ENCODE results near the gene MGAT5B.
"Not testable (repeated sequence)": the region's sequence is repeated elsewhere in the genome, so short reads cannot be mapped to it uniquely, and the experiment has no call there.

MGAT5B gene

GRCh38 chr17:76847031-76847430 lies 21.2 kb upstream of the MGAT5B start:
- no peak for DNase-seq (ENCODE audit: low read depth in 2 of 2)

DNA sequence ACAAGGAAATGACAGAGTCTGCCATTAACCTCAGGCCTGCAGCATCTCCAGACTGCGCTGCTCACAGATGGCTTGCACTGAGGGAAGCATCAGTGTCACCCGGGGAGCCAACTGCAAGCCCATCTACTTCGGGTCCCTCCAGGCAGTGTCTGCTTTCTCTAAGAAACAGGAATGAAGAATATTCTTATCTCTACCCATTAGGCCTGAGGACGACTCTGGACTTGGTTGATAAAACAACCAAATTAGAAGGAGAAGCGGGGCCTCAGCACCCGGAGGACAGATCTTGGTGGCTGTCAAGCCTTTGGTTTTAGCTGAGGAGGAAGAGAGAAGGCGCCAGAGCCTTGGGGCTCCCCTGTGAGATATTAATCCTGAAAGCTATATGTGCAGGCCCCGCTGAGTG lies 19.5 kb upstream of the MGAT5B start:
- no peak for DNase-seq (ENCODE audit: low read depth in 2 of 2)

- DNase-seq (ENCODE audit: low read depth in 2 of 2): not testable (repeated sequence)
Observed at GRCh38 chr17:76849160-76849559, 19.0 kb upstream of the MGAT5B start.

DNA sequence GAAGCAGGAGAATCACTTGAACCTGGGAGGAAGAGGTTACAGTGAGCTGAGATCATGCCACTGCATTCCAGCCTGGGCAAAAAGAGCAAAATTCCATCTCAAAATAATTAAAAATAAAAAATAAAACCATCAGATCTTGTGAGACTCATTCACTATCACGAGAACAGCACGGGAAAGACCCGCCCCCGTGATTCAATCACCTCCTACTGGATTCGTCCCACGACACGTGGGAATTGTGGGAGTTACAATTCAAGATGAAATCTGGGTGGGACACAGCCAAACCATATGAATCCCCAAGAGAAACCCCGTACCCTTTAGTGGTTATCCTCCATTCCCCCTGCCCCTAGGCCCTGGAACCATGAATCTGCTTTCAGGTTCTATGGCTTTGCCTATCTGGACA lies 15.4 kb upstream of the MGAT5B start:
- no peak for DNase-seq (ENCODE audit: low read depth in 2 of 2)

- DNase-seq (ENCODE audit: low read depth in 2 of 2): no peak
Observed at GRCh38 chr17:76855105-76855504, 13.1 kb upstream of the MGAT5B start.

DNA sequence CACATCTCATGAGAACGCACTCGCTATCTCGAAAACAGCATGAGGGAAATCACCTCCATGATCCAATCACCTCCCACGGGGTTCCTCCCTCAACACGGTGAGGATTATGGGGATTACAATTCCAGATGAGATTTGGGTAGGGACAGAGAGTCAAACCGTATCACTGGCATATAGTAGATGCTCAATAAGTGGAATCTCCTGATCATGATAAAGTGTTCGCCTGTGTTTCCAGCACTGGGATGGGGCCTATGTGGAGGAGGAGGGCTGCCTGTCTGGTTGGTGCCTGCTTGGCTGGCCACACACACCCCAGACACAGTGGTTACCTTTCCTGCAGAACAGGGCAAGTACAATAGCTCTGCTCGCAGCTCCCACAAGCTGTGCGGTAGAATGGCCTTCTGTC lies 6.1 kb upstream of the MGAT5B start:
- DNase-seq (ENCODE audit: low read depth in 2 of 2): no peak

- DNase-seq (ENCODE audit: low read depth in 2 of 2): no peak
Observed at GRCh38 chr17:76862494-76862893, 5.7 kb upstream of the MGAT5B start.

DNA sequence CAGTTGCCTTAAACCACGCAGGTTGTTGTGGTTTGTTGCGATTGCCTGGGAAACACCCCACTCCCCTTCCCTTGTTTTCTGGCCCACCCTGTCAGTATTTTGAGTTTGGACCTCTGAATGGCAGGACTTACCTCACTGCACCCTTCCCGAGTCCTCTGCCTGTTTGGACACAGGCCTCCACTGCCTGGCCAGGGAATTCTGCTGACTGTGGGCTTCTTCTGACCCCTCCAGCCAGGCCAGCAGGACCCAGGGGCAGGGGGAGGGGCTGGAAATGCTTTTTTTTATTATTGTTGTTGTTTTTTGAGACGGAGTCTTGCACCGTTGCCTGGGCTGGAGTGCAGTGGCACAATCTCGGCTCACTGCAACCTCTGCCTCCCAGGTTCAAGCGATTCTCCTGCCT lies 4.2 kb upstream of the MGAT5B start:
- no peak for DNase-seq (ENCODE audit: low read depth in 2 of 2)

- DNase-seq (ENCODE audit: low read depth in 2 of 2): no peak
Observed at GRCh38 chr17:76865174-76865573, 3.0 kb upstream of the MGAT5B start.

DNA sequence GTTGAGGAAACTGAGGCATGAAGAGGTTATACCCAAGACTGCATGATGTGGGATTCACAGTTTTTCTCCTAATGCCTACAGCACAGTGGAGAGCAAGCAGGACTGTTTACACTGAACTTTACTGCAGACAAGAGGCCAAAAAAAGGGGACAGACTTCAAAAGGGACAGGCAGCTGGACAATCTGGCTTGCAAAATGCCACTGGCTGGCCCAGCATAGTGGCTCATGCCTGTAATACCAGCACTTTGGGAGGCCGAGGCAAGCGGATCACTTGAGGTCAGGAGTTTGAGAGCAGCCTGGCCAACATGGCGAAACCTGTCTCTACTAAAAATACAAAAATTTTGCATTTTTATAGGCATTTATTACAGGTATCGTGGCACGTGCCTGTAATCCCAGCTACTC lies 2.0 kb upstream of the MGAT5B start:
- no peak for DNase-seq (ENCODE audit: low read depth in 2 of 2)

DNA sequence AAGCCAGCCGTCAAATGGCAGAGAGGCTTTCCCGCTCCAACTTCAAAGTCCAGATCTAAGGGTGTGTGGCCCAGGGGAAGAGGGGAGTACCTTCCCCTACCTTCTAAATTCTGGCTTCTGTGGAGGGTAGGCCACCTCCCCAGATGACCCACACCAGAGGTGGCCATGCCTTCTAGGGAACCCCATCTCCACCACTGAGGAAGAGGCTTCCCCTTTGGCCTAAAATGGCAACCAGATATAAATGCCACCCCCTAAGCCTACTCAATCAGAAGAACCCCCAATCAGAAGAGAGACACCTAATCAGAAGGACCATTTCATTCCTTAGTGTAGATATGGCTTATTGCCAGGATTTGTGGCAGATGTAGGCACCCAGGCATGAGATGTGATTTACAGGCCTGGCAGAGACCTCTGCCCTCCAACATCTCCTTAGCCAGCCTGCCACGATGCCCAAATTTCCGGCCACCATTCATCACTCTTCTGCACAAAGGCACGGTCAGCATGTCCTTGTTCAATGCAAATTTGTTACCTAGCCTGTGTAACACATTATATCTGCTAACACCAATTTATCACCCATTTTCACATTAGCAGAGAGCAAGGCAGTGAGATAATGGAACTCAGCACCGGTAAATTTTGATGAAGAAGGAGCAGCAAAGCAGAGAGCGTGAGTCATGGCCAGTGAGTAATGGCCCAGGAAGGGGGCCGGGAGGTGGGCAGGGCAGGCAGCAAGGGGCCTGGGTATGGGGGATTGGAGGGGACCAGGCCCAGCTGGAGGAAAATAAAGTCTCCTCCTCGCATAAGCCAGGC lies 1.2 kb upstream of the MGAT5B start:
- DNase-seq (ENCODE audit: low read depth in 2 of 2): peak in 1 of 2 experiments; percentile 29

GRCh38 chr17:76867578-76868175 lies 527 bp upstream of the MGAT5B start:
- DNase-seq (ENCODE audit: low read depth in 2 of 2): peak in 1 of 2 experiments; percentile 17

GRCh38 chr17:76868669-76869495 lies 678 bp downstream of the MGAT5B start:
- DNase-seq (ENCODE audit: low read depth in 2 of 2): no peak

DNA sequence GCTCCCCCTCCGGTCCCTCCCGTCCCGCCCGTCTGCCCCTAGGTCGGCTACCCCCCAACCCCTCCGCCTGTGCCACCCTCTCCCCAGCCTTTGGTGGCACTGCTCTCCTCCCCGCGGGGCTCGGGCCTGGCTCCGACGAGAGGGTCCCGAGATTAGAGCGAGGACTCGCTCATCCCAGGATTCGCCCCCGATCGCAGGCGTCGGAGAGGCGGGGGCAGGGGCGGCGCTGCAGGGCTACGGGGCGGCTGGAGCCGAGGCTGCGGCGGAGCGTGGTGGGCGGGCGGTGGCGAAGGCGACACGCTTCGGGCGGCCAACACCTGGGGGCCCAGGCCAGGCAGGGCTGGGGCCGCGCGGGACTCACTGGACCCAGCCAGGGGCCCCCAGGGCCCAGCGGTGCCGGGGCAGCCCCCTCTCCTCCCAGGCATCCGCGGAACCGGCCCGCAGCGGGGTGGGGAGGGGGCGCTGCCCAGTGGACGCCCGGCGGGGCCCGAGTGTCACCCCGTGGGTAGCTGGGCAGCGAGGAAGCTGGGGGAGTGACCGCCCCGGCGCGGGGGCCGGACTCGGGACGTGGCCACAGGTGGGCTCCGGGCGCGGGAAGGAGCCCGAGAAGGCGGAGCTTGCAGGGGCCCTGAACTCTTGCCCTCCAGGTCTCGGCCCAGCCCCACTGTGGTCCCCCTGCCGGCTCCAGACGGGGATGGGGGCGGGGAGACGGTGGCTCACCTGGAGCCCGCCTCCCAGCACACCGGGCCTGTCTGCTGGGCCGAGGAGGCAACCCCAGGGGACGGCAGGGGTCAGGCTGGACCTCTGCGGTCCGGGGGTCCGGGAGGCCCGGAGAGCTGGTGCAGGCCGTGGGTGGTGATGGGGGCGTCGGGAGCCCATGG lies 1.5 kb downstream of the MGAT5B start:
- DNase-seq (ENCODE audit: low read depth in 2 of 2): no peak

- DNase-seq (ENCODE audit: low read depth in 2 of 2): no peak
Observed at GRCh38 chr17:76870377-76870714, 2.1 kb downstream of the MGAT5B start.

DNA sequence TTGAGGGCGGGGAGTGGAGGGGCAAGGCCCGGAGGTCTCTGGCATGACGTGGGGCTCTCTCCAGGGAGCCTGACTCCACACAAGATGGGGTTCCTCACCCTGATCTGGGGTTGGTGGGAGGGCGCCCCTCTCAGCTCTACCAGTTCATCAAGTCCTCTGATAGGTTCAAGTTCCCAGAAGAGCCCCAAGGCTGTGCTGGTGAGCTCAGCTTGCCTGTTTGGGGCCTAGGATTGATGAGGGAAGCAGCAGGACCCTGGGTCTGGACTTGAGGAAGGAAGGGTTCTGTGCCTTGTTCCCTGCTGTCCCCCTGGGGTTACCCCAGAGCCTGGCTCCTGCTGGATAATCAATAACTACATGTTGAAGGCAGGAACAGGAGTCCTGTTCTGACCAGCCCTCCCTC lies 3.5 kb downstream of the MGAT5B start:
- DNase-seq (ENCODE audit: low read depth in 2 of 2): no peak

DNA sequence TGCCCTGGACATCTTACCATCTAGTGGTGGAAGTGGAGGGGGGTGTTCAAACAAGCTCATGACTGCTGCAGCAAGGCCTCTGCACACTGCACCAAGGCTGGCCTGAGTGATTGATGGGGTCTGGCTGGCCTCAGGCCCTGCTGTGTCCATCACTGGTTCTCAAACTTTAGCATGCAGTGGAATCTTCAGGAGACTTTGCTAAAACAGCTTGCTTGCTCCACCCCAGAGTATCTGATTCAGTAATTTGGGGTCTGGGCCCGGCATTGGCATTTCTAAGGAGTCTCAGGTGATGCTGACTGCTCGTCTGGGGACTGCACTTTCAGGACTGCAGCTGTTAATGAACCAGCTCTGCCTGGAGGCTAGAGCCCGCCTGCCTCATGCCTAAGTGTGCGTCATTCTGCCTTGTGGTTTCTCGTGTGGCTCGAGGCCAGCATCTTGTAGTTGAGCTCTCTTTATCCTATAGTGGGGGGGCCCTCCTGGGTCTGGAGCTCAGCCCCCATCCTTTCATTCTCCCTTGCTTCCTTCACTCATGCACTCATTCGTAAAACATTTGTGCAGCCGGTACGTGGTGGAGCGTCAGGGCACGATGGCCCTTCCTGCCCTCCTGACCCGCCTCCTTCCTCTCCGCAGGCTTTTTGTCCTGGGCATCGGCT lies 4.1 kb downstream of the MGAT5B start:
- DNase-seq (ENCODE audit: low read depth in 2 of 2): peak; percentile 91 to 93

DNA sequence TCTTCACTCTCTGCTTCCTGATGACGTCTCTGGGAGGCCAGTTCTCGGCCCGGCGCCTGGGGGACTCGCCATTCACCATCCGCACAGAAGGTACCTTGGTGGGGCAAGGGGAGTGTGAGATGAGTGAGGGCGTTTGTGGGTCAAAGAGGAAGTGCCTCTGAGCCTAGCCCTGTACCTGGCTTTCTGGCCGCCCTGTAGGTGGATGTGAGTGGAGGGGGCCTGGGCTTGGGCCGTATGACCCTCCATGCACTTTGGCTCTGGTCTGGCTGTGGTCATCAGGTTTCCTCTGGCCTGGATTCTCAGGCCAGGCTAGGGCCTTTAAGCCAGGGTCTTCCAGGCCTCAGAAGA lies 4.6 kb downstream of the MGAT5B start:
- no peak for DNase-seq (ENCODE audit: low read depth in 2 of 2)

DNA sequence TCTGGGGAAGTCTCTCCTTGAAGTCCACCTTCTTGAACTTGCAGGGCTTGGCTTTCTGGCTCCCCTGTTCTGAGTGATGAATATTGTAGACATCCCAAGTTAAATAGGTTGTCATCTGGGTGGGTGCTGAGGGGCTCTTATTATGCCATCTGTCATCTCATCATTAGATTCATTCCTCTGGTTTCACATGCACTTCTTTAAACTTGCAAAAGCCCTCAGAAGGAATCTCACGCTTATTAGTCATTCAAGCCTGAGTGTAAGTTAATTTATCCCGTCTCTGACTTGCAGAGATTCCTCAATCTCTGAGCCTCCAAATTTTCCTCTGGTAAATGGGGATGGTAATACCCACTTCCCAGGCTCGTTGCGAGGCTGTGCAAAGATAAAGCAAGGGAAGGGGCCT lies 5.7 kb downstream of the MGAT5B start:
- peak; percentile 59 to 62 for DNase-seq (ENCODE audit: low read depth in 2 of 2)

DNA sequence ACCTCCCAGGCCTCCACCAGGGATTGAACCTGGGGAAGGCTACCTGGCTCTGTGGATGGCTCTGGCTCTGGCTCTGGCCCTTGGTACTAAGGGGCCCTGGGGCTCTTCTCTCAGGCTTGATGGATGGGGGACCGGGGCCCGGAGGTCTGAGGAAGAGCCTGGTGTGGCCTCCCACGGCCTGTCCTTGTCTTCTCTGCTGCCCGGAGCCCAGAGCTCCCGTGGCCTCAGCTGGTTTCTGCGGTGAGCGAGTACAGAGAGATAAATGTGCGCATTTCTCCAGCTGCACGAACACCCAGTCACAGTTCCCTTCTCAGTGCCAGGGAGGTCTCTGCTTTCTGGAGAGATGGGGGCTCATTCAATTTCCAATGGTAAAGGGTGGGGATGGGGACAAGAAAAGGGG lies 9.2 kb downstream of the MGAT5B start:
- DNase-seq (ENCODE audit: low read depth in 2 of 2): no peak

- no peak for DNase-seq (ENCODE audit: low read depth in 2 of 2)
Observed at GRCh38 chr17:76878568-76878967, 10.4 kb downstream of the MGAT5B start.
